ENCODE data around the gene SLC18B1.

Gene SLC18B1

GRCh38 chr6:132797951-132798868, at the start of gene SLC18B1:
TSS of gene SLC18B1 (minus strand) at chr6:132798637. CDS start at chr6:132798456, 181 bp downstream.
- peak; percentile 73 for DNase-seq

GRCh38 chr6:132843316-132844035, 45.0 kb upstream of the SLC18B1 start:
- no peak for DNase-seq

- no peak for DNase-seq
Measured at GRCh38 chr6:132841966-132842365, 43.5 kb upstream of the SLC18B1 start.

GRCh38 chr6:132832891-132833290, 34.5 kb upstream of the SLC18B1 start:
- no peak for DNase-seq

GRCh38 chr6:132830334-132830751, 31.9 kb upstream of the SLC18B1 start:
- DNase-seq: no peak

- no peak for DNase-seq
Measured at GRCh38 chr6:132820629-132821381, 22.4 kb upstream of the SLC18B1 start.

- no peak for DNase-seq
Measured at GRCh38 chr6:132819405-132820161, 21.1 kb upstream of the SLC18B1 start.

GRCh38 chr6:132818404-132819359, 20.2 kb upstream of the SLC18B1 start:
- DNase-seq: no peak

- no peak for DNase-seq
Measured at GRCh38 chr6:132817554-132818403, 19.3 kb upstream of the SLC18B1 start.

GRCh38 chr6:132816660-132817059, 18.2 kb upstream of the SLC18B1 start:
- DNase-seq: no peak

- DNase-seq: no peak
Measured at GRCh38 chr6:132814716-132815570, 16.5 kb upstream of the SLC18B1 start.

- DNase-seq: peak; percentile 62
Measured at GRCh38 chr6:132813173-132813856, 14.9 kb upstream of the SLC18B1 start.

- no peak for DNase-seq
Measured at GRCh38 chr6:132812756-132813172, 14.3 kb upstream of the SLC18B1 start.

GRCh38 chr6:132812255-132812732, 13.9 kb upstream of the SLC18B1 start:
- DNase-seq: no peak

GRCh38 chr6:132811276-132811675, 12.8 kb upstream of the SLC18B1 start:
- no peak for DNase-seq

GRCh38 chr6:132805548-132805947, 7.1 kb upstream of the SLC18B1 start:
- no peak for DNase-seq

- DNase-seq: no peak
Measured at GRCh38 chr6:132804251-132804650, 5.8 kb upstream of the SLC18B1 start.

- no peak for DNase-seq
Measured at GRCh38 chr6:132800656-132801055, 2.2 kb upstream of the SLC18B1 start.

Data from left hindlimb (tissue), 1 donor.